Left colon (tissue), 2 donors: ENCODE measurements around the gene BSN. TPM values are rescaled to one million over a fixed set of nuclear protein-coding genes. Genes with fewer than 3 reads are reported as not detected.

ENCODE experiments used
- ATAC-seq: fragments of 200-7000 bp; cut with Tn5 transposase; one replicate; pipeline ENCODE4 v1.9.1; 2020; ENCODE audit warnings: mild to moderate bottlenecking, moderate library complexity
- DNase-seq, 2 donors: peaks; one replicate each; pipeline ENCODE4 v3.0.0-alpha.2; 2020
- intact Hi-C, 2 donors: fragments of 100-400 bp; cut with DNase I in 1 of 2; cut with micrococcal nuclease in 1 of 2; formaldehyde crosslinking; loops; one replicate each; pipeline versions ENCODE4 v1.11.2 to v1.14.0; 2022; cut with DNase I, micrococcal nuclease
- total RNA-seq, 2 donors: library from RNA; stranded (reverse); fragmentation: NEBNext Ultra II Directional; extraction: Animal tissue kit (Norgen Biotek cat#: 25700); gene quantifications; one replicate each; pipeline ENCODE4 v1.2.1, GENCODE V29; 2021
- donor health status: DM: no; HTN: no; CAD: no.
- donor health status: DM: yes; HTN: yes; CAD: no.

BSN gene
- total RNA-seq, 2 donors from 2014 or later = 0.24 to 0.25 TPM

DNA sequence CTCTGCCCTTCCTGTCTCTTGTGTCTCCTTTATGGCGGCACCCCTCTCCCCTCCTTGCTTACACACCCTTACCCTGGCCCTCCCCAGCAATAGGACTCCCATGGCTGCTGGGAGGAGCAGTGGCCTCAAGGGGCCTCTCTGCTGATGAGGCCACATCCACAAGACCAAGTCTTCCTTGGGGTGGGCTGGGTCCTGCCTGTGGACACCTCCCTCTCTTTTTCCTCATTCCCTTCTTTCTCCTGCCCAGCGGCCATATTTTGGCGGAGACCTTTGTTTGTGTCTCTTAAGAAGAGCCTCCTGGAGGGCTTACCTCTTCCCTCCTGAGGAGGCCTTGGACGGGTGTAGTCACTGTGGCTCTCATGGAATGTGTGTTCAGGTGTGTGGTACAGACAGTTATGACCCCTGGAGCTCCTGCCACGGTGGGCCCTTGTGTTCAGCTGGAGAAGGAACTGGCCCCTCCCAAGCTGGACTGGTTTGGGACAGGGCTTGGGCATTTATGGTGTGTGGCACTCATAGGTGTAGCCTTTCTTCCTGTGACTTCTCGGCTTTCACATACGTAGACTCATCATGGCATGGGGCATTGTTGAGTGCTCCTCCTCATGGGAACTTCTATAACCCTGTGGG lies 63.2 kb downstream of the BSN start:
- intact Hi-C loops = no loop called here
- no peak for DNase-seq
- ATAC-seq = no peak

DNA sequence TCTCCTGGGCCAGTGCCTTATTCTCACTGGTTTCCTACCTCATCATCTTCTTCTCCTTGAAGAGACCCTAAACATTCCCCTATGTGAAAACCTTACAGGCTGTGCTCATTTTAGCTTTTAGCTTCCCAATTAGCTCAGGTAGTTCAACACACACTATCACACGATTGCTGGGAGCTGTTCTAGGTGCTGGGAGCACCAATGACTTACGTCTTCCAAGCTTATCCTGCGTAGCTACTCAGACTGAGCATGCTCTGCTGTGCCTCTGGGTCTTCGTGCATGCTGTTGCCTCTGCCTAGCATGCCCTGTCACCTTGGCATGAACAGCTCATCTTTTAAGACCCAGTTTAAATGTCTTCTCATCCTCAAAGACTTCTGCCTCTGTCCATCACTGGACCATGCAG lies 64.1 kb downstream of the BSN start:
- no peak for DNase-seq
- intact Hi-C loops = no loop called here
- ATAC-seq = no peak

DNA sequence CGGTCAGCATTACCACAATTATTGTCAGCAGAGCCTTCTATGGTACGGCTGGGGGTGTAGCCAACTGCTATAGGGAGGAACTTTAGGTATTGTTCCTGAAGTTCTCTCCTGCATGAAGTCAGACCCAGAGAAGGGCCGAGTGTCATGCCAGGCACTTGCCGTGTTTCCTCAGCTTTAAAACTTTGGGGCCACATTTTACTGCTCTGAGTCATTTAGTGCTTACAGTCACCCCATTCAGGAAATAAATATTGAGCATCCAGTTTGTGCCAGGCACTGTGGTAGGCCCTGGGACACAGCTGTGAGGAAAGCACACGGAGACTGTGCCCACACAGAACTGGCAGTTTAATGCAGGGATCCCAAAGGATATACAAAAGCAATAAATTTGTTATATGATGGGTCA lies 65.4 kb downstream of the BSN start:
- no peak for DNase-seq
- intact Hi-C loops = no loop called here
- ATAC-seq = no peak

DNA sequence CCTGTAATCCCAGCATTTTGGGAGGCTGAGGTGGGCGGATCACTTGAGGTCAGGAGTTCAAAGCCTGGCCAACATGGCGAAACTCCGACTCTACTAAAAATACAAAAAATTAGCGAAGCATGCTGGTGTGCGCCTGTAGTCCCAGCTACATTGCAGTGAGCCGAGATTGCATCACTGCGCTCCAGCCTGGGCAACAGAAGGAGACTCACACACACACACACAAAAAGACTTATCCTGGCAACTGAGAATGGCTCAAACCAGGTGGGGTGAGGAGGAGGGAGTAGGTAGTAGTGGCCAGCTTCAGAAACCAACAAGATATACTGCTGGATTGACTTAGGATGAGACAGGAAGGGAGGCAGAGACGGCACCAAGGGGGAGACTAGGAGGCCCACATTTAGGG lies 66.5 kb downstream of the BSN start:
- DNase-seq (no peak), ATAC-seq (no peak)
- intact Hi-C loops = no loop called here

DNA sequence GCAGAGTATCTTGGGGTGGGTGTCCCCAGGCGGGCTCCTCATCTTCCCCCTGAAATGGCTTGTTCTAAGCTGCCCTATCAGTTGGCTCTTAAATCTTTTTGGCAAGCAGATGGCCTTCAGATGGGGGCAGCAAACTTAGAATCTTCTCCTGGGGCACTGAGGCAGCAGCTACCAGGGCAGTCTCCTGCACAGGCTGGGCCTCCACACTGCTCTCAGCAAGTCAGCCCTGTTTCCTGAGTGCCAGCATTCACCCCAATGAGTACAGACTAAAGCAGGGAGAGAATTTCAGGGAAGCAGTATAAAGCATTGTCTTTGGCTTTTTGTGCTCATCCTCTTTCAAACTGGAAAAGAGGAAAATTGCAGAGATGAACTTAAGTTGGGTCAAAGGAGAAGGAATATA lies 68.8 kb downstream of the BSN start:
- DNase-seq (no peak), ATAC-seq (no peak)
- intact Hi-C loops = no loop called here

DNA sequence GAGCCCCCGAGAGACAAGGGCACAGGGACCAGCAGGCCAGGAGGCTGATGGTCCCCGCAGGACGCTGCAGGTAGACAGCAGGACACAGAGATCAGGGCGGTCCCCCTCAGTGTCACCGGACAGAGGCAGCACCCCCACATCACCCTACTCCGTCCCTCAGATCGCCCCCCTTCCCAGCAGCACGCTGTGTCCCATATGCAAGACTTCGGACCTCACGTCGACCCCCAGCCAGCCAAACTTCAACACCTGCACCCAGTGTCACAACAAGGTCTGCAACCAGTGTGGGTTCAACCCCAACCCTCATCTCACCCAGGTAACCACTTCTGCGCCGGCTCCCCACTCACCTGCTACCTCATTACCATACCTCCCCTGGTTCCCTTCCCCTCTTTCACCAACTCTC lies 70.8 kb downstream of the BSN start:
- ATAC-seq (no peak), DNase-seq (no peak)

DNA sequence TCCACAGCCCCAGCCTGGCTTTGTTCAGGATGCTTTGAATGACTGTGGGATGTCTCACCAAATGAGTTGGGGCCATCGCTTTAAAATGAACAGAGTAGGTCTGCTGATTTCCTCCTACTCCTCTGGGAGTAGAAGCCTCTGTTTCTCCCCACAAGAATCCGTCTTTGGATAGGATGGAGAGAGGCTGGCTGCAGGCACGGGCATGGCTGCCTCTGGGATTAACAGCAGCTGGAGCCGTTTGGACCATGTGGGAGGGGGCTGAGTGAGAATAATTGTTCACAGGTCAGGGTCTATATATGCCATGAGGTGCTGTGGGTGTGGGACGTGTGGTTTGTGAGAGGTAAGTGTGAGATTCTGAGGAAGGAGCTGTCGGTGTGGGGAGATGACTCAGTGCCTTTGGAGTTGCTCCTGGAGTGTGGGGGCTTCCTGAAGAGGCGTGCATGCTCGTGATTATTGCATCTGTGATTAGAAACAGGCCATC lies 71.9 kb downstream of the BSN start:
- ATAC-seq = no peak
- intact Hi-C loops = no loop called here

More for the DNA sequence above, 70.8 kb downstream of the BSN start:
- intact Hi-C loops = no loop called here

DNA sequence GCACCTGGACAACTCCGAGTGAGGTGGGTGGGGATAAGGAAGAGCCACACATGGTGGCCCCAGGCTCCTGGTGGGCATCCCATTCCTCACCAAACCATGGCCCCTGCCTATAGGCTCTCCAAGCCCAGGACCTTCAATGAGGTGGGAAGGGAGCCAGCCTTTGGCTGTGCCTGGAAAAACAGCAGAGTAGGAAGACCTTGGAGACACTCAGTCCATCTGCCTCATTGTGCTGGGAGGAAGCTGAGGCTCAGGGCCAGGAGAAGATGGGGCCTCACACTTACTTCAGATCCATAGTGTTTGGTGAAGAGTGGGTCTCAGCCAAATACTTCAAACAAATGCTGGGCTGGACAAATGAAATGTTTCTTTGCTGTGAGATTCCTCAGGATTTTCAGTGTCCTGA lies 72.5 kb downstream of the BSN start:
- DNase-seq (no peak), ATAC-seq (no peak)
- intact Hi-C loops = no loop called here

More for the DNA sequence above, 71.9 kb downstream of the BSN start:
- DNase-seq = no peak

DNA sequence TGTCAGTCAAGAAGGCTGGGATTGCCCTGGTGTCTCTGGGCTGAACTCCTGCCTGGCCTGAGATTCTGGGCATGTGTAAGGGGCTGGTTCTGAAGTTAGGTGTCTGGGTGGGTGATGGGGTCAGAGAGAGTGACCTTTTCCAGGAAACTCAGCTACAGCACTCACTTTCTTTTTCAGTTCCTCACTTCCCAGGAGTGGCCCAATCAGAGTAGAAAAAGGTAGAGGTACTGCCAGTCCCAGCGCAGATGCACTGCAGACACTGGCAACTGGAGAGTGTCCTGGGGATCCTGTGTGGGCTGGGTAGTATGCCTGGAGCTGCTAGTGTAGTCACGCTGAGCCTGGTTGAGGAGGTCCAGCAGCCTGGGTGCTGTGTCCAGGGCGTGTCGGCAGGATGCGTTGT lies 73.4 kb downstream of the BSN start:
- DNase-seq (no peak), ATAC-seq (no peak)
- intact Hi-C loops = no loop called here

DNA sequence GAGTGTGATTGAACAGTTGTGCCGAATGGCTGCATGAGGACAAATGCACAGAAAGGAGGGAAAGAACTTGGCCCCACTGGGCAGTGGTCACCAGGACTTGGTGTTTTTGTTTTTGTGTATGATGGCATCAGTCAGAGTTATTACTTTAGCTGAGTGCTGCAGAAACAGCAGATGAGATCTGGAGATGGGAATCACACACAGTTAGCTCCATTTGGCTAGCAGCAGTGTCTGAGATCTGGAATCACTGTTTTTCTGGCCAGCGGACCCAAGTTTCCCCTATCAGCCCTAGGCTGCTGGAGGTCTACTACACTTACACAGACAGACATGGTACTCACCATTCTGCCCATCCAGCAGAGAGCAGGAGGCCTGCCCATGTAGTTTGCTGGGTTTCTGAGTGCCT lies 74.0 kb downstream of the BSN start:
- DNase-seq (no peak), ATAC-seq (no peak)
- intact Hi-C loops = no loop called here

DNA sequence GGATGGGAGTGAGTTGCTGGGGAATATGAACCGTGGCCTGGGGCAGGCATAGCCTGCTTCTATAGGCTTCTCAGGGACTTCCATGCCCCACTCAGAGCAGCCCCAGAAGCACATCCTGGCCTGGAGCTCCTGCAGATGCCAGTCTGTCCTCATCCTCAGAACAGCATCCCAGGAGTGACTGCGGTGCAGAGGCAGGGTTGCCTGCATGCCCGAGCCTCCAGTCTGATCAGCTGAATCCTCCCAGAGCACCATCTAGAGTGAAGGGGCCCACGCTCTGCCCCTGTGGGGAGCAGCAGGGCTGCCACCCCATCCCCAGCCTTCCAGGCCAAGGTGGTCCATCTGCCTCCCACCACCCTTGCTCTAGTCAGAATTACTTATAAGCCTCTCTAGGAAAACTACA lies 75.2 kb downstream of the BSN start:
- DNase-seq (no peak), ATAC-seq (no peak)
- intact Hi-C loops = no loop called here

DNA sequence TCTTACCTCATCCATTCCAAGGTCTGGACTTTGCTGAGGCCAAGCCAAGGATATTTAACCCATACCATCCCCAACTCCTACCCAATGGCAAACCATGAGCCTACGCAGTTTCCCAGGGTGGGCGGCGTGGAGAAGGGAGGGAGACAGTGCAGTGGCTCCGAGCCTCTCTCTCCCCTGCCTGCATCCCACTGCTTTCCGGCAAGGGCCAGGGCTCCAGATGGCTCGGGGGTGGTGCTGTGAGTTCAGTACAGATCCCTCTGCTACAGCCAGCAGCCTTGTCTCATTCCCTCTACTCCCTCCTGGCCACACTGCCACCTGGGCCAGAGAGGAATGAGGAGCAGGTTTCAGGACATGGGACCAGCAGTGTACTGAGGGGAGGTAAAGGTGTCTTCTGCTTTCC lies 75.6 kb downstream of the BSN start:
- no peak for ATAC-seq
- no peak for DNase-seq
- intact Hi-C loops = no loop called here

DNA sequence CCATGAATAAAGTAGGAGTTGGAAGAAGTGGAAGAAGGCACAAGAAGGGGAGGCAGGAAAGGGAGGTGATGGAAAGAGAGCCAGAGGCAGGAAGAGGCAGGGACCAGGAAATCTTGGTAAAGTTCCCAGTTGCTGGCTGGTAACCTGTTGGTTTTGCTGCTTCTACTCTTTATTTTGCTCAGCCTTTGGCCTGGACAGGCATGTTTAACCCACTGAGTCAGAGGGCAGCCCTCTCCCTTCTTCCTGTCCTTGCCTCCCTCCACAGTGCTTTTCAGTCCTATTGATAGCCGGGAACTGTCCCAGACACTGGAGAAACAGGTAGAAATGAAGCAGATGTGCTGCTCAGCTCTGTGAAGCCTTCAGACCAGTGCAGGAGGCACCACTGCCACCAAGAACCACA lies 76.5 kb downstream of the BSN start:
- no peak for ATAC-seq
- intact Hi-C loops = no loop called here

DNA sequence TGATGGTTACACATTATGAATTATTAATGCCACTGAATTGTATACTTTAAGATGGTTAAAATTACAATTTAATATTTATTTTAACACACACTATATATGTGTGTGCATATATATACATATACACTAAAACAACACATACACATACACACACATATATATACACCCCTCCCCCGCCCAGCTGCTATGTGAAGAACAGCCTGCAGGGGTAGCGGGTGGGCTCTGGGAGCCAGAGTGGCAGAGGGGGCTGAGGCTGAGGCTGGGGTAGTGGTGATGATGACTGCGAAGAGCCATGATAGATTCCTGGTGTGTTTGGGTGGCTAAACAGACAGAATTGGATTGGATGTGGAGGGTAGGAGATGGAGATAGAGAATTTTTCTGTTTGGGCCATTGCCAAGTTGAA lies 80.5 kb downstream of the BSN start:
- ATAC-seq (no peak), DNase-seq (no peak)
- intact Hi-C loops = no loop called here

More for the DNA sequence above, 76.5 kb downstream of the BSN start:
- no peak for DNase-seq

DNA sequence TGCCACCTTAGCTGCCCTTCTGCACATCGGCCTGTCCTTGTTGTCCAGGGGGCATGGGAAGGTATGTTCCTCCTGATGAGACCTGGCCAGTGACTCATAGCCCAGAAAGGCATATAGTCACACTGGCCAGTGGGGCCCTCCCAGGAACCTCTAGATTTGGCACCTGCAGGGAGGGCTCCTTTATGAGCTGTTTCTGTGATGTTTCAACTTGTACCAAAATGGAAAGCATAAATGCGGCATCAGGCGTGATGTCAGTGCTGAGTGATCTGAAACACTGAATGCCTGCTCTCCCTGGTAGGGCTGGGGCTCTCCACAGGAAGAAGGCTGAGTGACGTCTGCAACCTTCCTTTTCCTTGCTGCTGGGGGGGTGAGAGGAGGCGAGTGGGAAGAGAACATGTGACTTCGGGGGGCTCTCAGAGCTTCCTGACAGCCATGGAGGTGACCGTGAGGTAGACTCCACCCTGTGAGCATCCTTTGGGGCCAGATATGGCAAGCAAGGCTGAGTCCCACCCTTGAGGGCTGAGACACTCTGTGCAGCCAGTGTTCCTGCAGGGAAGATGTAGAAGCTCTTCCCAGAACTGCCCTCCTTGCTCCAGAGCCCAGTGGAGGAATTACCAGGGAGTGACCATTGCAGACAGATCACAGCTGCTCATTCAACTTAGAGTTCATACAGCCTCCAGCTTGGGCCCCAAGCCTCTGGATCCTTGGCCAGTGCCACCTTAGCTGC lies 82.8 kb downstream of the BSN start:
- intact Hi-C loops = no loop called here
- ATAC-seq (no peak), DNase-seq (no peak)

DNA sequence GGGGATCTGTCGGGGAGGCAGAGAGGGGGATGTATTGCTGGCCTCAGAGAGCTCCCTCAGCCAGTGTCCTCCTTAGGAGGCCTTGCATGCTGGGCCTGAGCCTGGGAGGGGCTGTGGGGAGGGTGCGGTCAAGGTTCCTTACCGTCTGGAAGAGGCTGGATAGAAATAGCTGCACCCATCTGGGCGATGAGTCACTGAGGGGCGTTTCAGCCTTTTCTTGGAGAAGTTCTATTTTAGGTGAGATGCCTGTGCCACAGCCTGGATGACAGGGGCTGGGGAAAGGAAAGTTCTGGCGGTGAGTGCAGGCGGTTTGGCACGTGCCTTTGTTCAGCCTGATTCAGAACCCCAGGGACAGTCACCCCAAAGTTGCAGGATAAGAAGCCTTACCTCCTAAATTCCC lies 84.2 kb downstream of the BSN start:
- DNase-seq (no peak), ATAC-seq (no peak)
- intact Hi-C loops = no loop called here

DNA sequence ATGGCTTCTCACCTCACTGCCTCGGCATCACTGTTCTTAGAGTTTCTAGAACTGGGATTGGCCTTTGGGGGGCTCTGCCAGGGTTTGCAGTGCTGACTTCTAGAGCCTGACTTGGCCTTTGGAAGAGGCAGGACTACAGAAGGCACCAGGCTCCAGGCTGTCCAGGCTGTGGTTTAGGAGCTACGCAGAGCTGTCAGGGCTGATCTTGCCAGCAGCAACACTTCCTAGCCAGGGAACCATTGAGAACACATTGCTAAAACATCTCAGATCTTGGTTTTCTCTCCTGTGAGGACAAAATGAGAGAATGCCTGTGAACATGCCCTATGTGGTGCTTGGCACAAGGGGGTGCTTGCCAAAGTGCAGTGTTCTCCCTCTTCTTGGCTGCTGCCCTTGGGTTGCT lies 85.3 kb downstream of the BSN start:
- DNase-seq (no peak), ATAC-seq (no peak)
- intact Hi-C loops = no loop called here

DNA sequence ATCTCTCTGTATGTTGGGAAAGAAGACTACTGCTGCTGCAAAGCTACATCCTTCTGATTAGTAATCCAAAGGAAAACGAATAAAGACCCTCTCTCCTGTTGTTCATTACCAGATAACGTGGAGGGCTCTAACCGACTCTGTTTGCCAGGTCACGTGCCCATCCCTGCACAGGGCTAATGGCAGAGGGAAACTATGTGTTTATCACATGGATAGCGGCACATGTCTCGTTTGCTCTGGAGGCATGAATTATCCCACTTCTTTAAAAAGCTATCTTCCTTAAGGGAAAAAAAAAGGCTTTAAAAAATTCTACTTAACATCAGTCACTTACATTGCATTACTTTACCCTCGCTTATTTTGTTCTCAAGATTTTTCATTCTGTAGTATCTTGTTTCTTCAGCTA lies 87.0 kb downstream of the BSN start:
- ATAC-seq = no peak
- intact Hi-C loops = no loop called here
- DNase-seq = no peak

DNA sequence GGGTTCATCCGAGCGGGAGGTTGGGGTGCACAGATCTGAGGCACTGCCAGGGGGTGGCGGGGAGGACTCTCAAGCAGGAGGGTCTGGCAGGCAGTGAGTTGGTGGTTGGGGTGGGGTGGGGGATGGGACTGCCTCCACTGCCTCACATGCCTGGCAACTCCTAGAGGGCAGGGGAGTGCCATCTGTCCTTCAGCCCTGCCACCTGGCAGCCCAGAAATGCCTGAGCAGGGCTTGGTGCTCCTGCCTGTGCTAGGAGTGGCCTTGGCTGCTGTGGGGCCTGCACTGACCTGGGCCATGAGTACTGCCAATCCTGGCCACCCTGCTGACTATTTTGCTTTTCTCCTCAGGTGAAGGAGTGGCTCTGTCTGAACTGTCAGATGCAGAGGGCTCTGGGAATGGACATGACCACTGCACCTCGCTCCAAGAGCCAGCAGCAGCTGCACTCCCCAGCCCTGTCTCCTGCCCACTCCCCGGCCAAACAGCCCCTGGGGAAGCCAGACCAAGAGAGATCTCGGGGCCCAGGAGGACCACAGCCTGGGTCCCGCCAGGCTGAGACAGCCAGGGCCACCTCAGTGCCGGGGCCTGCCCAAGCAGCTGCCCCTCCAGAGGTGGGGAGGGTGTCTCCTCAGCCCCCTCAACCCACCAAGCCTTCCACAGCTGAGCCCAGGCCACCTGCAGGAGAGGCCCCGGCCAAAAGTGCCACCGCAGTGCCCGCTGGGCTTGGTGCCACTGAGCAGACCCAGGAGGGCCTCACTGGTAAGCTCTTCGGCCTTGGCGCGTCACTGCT lies 87.8 kb downstream of the BSN start:
- no peak for ATAC-seq
- no peak for DNase-seq
- intact Hi-C loops = no loop called here

DNA sequence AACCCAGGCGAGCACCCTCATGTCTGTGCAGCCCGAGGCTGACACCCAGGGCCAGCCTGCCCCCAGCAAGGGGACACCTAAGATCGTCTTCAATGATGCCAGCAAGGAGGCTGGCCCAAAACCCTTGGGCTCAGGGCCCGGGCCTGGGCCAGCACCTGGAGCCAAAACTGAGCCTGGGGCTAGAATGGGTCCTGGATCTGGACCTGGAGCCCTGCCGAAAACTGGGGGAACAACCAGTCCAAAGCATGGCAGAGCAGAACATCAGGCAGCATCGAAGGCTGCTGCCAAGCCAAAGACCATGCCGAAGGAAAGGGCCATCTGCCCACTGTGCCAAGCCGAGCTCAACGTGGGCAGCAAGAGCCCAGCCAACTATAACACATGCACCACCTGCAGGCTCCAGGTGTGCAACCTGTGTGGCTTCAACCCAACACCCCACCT lies 88.5 kb downstream of the BSN start:
- DNase-seq (no peak), ATAC-seq (no peak)
- intact Hi-C loops = no loop called here
